HG02678 (cell line): ENCODE data around the gene SULT1C3.

ENCODE experiments used
- ATAC-seq: cut with Tn5 transposase; IDR thresholded peaks from one replicate; pipeline ENCODE4 v1.9.1; 2021; ENCODE audit warnings: mild to moderate bottlenecking, moderate library complexity; ENCODE audit not compliant: unreplicated experiment

The SULT1C3 gene

DNA sequence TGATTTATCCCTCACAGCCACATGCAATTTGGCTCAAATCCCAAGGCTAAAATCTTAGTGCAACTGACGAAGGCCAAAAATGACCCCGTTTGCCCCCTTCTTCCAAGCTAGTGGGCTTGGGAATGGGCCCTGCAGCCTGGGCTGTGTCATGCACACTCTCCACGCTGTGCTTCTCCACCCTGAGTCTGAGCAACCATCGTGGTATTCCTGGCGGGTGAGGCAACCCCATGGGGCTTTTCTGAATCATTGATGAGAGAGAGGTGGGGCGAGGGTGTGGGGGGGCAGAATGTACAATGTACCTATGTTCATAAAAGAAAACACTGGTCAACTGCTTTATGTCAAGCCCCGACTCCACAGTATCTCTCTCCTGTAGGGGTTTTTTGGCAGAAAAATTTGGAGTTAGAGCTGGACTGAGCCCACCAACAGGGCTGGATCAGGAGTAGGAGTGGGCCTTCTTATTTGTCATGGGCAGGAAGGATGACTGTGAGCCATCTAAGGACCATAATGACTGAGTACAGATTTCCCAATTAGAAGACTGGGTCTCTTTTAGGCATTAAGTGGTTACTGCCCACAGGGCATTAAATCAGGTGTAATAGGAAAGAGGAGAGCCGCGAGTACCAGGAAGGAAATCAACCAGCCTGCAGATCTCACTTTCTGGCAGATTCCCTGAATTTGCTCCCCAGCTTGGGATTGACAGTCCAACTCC lies 57.8 kb downstream of the SULT1C3 start:
- ATAC-seq, result no peak

DNA sequence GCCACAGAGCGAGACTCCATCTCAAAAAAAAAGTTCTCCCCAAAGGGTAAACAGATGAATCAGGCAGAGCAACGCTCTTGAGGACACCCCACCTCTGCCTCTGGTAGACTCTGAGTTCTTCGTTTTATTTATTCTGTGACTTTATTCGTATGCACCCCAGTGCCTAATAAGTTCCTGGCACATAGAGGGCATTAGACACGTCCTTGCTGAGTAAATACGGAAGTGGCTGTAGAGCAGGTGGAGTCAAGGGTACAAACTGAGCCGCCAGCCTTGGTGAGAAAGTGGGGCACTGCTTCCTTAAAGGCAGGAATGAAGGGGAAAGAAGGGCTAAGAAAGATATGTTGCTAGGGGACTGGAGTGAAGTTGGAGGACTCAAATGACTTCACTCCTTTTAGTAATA lies 61.8 kb downstream of the SULT1C3 start:
- no peak for ATAC-seq

DNA sequence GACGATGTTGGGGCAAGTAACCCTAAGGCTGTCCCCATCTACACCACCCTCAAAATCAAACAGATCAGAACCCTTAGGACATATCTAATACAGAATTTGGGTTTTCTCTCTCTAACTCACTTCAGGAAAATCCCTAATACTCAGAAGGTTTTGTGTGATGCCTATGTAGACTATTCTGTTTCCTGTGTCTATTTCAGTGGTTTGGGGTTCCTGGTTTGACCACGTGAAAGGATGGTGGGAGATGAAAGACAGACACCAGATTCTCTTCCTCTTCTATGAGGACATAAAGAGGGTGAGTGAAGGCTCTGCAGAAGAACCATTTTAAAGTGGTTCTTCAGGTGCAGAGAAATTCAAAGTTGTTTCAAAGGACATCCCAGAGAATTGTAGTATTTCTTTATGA lies 65.2 kb downstream of the SULT1C3 start:
- peak; percentile 74 for ATAC-seq

GRCh38 chr2:108305901-108306300 lies 66.1 kb downstream of the SULT1C3 start:
- no peak for ATAC-seq

DNA sequence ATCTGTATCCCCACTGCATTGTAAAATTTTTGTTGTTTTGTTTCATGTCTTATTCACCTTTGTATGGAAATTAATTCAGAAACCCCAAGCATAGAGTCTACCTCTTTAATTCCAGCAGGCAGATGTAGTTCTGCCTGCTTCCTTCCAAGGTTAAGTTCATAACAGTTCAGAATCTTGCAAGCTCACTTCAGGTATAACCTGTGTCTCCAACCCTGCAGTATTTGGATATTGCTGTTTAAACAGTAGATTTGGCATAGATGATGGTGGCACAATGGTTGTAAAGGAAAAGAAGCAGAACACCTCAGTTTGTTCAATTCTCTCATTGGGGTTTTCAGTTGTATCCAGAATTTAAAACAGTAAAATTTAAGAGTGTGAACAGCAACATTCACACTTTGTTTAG lies 70.1 kb downstream of the SULT1C3 start:
- ATAC-seq, result no peak
